GM21825 (cell line): ENCODE measurements around the gene GNA14.

ENCODE experiments used
- ATAC-seq: cut with Tn5 transposase; IDR thresholded peaks from one replicate; pipeline ENCODE4 v1.9.1; 2021; ENCODE audit warnings: mild to moderate bottlenecking, moderate library complexity; ENCODE audit not compliant: unreplicated experiment

The GNA14 gene

GRCh38 chr9:77543131-77543822 is 104.8 kb downstream of the GNA14 start:
- ATAC-seq, result no peak

- no peak for ATAC-seq
These were observed 106.5 kb downstream of the GNA14 start for GRCh38 chr9:77541600-77541999.

GRCh38 chr9:77541055-77541454 is 107.1 kb downstream of the GNA14 start:
- ATAC-seq, result no peak

- no peak for ATAC-seq
These were observed 113.6 kb downstream of the GNA14 start for GRCh38 chr9:77534376-77535057.

DNA sequence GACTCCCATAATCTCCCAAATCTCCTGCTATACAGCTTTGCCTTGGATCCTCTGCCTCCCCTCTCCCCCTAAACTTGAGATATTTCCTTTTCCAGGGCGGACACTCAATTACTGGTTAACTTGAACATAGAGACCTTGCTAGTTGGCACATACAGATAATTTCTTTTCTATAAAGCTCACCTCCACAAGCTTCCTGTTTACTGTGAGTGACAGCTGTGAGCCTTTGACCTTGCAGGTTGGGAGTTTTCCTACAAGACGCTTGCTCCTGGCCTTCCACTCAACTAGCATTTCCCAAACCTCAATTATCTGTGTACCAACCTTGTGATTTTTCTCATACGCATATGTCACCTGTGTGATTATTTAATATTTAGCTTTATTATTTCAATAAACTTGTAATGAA is 114.5 kb downstream of the GNA14 start:
- ATAC-seq, result no peak

DNA sequence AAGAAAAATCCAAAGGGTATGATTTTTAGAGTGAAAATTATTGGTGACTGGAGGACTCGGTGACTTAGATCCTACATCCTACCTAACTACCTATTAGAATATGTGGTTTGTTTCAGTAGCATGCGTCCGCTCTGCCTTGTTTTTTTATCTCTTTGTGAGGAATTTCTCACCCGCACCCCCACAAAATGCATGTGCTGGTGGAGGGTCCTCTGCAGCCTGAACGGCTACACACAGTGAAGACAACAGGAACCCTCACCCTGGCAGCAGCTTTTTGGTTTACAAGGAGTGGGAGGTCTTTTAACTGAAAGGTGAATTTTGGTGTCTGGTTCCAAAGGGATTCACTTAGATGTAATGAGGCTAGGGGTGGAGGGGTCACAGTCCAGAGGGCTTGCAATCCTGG is 115.5 kb downstream of the GNA14 start:
- ATAC-seq, result no peak

- no peak for ATAC-seq
These were observed 116.7 kb downstream of the GNA14 start for GRCh38 chr9:77531400-77531799.

DNA sequence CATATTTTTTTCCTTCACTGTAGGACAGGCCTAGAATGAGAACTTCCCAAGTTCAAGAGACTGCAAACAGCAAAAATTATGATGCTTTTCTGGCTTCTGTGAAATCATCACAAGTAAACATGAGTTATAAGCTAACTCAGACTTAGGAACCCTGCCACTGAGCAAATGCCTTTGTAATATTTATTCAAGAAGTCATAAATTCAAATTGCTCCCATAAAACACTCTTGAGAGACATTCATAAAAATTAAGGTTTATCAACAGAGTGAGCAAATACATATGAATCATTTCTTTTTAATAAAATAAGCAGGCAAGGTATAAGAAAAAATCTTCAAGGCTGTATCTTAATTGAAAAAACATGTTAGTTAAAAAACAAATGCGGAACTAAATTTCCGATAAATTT is 124.2 kb downstream of the GNA14 start:
- ATAC-seq, result no peak

- no peak for ATAC-seq
These were observed 127.0 kb downstream of the GNA14 start for GRCh38 chr9:77521091-77521490.

DNA sequence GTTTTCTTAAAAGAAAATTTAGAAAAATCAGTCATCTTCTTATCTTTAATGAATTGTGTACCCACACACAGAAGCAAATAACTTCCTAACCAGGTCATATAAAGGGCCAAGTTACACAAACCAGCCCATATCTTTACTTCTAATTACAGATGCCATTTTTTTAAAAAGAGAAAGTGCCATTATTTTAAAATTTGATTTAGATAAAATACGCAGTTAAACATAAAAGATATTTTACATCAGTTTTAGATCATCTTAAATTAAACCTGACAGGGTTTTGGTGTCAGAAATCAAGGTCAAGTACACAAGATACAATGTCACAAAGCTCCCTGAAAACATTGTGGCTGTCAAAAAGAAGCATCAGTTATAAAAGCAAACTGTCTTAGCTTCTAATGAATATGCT is 129.4 kb downstream of the GNA14 start:
- ATAC-seq, result no peak

- ATAC-seq, result no peak
These were observed 131.3 kb downstream of the GNA14 start for GRCh38 chr9:77516781-77517180.

- no peak for ATAC-seq
These were observed 133.0 kb downstream of the GNA14 start for GRCh38 chr9:77514886-77515711.

- no peak for ATAC-seq
These were observed 134.7 kb downstream of the GNA14 start for GRCh38 chr9:77513457-77513856.

- ATAC-seq, result no peak
These were observed 135.2 kb downstream of the GNA14 start for GRCh38 chr9:77512876-77513275.

GRCh38 chr9:77511525-77511924 is 136.6 kb downstream of the GNA14 start:
- no peak for ATAC-seq

- ATAC-seq, result no peak
These were observed 137.5 kb downstream of the GNA14 start for GRCh38 chr9:77510666-77511065.

GRCh38 chr9:77508396-77508795 is 139.7 kb downstream of the GNA14 start:
- ATAC-seq, result no peak

DNA sequence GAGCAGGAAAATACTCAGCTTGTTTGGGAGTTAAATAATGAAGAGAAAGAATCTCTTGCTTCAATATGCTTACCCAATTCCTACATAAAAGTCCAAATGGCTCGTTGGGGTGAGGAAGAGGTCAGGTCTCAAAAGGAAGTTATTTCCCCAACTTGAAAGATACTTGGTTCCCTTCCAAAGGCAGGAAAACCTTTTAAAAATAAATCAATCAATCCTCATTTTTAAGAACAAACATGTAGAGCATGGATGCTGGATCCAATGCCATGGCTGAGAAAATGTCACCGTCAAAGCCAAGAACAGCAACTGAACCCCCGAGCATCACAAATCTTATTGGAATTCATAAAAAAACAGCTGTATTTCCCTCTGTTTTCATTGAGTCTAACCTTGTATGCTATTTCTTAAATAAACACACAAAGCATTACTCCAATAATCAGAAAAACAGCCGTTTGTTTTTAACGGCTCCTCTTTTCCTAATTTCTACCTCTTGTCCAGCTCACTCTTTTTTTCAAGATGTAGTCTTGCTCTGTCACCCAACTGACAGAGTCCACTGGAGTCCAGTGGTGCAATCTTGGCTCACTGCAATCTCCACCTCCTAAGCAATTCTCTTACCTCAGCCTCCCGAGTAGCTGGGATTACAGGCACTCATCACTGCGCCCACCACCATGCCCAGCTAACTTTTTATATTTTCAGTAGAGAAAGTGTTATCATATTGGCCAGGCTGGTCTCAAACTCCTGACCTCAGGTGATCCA is 140.7 kb downstream of the GNA14 start:
- ATAC-seq, result no peak

- ATAC-seq, result no peak
These were observed 142.9 kb downstream of the GNA14 start for GRCh38 chr9:77505232-77505631.

DNA sequence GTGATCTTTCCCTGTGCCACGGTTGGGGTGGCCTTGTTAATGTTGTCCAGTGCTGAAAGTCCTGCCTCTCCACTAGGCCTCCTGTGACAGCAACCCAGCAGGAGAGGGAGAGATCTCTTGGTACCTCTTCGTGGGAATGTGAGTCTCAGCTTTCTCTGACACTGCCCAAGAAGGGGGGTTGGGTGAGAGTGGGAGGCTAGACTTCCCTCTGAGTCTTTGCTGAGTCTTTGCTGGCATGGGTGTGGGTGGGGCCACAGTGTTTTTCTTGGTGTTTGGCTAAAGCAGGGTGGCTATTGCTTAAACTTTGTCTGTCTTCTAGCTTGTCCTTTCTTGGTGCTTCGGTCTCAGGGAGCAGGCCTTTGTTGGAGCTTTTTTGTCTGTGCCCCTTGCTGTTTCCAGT is 145.6 kb downstream of the GNA14 start:
- ATAC-seq, result no peak

- no peak for ATAC-seq
These were observed 149.2 kb downstream of the GNA14 start for GRCh38 chr9:77498891-77499290.
